Uterus (tissue), 2 donors: ENCODE results near the gene PSMB10.

Source experiments
- CTCF ChIP-seq, 4 experiments: fragments of 200-600 bp in 2 of 4; fragments of 450-650 bp in 2 of 4; sonication (generic) in 2 of 4; IDR thresholded peaks; one replicate each; pipeline ENCODE4 v1.5.1; 2016 to 2019; ENCODE audit warnings: antibody characterized with exemption in 4 of 4, mild to moderate bottlenecking in 2 of 4, moderate library complexity in 1 of 4
- POLR2A ChIP-seq, 2 donors: fragments of 450-650 bp; IDR thresholded peaks; one replicate each; pipeline ENCODE4 v1.6.1; 2016; ENCODE audit warnings: antibody characterized with exemption in 2 of 2, mild to moderate bottlenecking in 1 of 2, moderate library complexity in 1 of 2

- TF ChIP-seq CTCF (IDR thresholded peaks at IDR 0.05) = no peak
- no peak for TF ChIP-seq POLR2A (IDR thresholded peaks at IDR 0.05)
Measured at GRCh38 chr16:67922221-67922620, 14.4 kb downstream of the PSMB10 start.
